ENCODE results near the gene SHC1.
"Not testable (repeated sequence)": the region's sequence is repeated elsewhere in the genome, so short reads cannot be mapped to it uniquely, and the experiment has no call there.

Gene SHC1

DNA sequence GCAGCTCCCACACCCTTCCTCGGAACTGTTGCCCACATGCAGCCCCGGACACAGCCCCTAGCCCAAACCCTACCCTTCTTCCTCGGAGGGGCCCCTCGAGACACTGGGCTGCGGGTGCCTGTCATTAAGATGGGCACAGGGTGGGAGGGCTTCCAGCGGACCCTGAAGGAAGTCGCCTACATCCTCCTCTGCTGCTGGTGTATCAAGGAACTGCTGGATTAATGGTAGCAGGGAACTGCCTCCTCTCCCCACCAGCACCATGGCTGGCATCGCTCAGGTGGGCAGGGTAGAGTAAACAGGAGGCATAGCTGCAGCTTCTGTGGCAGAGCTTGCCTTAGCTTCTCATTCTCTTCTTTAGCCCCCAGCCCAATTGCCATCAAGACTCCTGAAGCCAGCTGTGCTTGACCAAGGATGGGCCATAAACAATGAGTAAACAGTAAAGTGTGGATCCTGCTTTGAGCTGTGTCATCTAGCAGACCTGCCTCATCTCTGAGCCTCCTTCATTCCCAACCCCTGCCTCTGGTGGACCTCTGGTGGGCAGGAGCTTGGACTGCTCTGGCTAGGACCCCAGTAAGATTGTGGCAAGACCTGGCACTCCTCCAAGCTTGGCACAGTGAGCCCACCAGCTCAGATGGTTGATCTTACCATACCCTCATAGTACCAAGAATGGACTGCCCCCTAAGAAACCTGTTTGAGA lies 23.2 kb upstream of the SHC1 start, which contains the start of gene LENEP:
LENEP (plus strand) TSS at position 15 of the 697 bp plus-strand sequence; CDS start at position 37, 22 bp downstream.
- H3K4me3 ChIP-seq (ENCODE audit: control insufficient read depth, low read depth, low read length), result no peak within 1 kb of the TSS
- DNase-seq (ENCODE audit: low read depth), result no peak
- TF ChIP-seq, protein P1, sequence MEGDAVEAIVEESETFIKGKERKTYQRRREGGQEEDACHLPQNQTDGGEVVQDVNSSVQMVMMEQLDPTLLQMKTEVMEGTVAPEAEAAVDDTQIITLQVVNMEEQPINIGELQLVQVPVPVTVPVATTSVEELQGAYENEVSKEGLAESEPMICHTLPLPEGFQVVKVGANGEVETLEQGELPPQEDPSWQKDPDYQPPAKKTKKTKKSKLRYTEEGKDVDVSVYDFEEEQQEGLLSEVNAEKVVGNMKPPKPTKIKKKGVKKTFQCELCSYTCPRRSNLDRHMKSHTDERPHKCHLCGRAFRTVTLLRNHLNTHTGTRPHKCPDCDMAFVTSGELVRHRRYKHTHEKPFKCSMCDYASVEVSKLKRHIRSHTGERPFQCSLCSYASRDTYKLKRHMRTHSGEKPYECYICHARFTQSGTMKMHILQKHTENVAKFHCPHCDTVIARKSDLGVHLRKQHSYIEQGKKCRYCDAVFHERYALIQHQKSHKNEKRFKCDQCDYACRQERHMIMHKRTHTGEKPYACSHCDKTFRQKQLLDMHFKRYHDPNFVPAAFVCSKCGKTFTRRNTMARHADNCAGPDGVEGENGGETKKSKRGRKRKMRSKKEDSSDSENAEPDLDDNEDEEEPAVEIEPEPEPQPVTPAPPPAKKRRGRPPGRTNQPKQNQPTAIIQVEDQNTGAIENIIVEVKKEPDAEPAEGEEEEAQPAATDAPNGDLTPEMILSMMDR (conservative IDR thresholded peaks at IDR 0.05; ENCODE audit: control insufficient read depth, insufficient read depth, low read depth, low read length), result no peak

GRCh38 chr1:154992721-154993571 lies 22.4 kb upstream of the SHC1 start:
- peak; percentile 74 for DNase-seq (ENCODE audit: low read depth)
- no peak overlapping the region for H3K4me3 ChIP-seq (ENCODE audit: control insufficient read depth, low read depth, low read length)

DNA sequence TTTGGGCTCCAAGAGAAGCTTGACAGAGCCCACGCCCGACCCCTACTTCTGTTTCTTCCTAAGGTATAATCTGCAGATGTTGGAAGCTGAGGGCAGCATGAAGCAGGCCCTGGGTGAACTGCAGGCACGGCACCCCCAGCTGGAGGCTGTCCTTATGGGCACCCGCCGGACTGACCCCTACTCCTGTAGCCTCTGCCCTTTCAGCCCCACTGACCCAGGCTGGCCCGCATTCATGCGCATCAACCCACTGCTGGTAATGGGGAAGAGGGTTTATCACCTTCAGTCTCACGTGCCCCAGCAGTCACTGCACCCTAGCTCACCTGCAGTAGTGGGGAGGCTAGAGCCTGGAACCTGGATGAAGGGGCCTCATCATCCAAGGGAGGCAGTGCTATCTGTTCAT lies 19.7 kb upstream of the SHC1 start:
- no peak for DNase-seq (ENCODE audit: low read depth)
- H3K4me3 ChIP-seq (ENCODE audit: control insufficient read depth, low read depth, low read length), result no peak overlapping the region
- TF ChIP-seq, protein P1 (conservative IDR thresholded peaks at IDR 0.05; ENCODE audit: control insufficient read depth, insufficient read depth, low read depth, low read length), result no peak

More at GRCh38 chr1:154992721-154993571, 22.4 kb upstream of the SHC1 start:
- TF ChIP-seq, protein P1 (conservative IDR thresholded peaks at IDR 0.05; ENCODE audit: control insufficient read depth, insufficient read depth, low read depth, low read length), result peak; percentile 20

- H3K4me3 ChIP-seq (ENCODE audit: control insufficient read depth, low read depth, low read length), result no peak overlapping the region
- no peak for DNase-seq (ENCODE audit: low read depth)
- TF ChIP-seq, protein P1 (conservative IDR thresholded peaks at IDR 0.05; ENCODE audit: control insufficient read depth, insufficient read depth, low read depth, low read length), result no peak
Observed at GRCh38 chr1:154989195-154989860, 18.8 kb upstream of the SHC1 start.

DNA sequence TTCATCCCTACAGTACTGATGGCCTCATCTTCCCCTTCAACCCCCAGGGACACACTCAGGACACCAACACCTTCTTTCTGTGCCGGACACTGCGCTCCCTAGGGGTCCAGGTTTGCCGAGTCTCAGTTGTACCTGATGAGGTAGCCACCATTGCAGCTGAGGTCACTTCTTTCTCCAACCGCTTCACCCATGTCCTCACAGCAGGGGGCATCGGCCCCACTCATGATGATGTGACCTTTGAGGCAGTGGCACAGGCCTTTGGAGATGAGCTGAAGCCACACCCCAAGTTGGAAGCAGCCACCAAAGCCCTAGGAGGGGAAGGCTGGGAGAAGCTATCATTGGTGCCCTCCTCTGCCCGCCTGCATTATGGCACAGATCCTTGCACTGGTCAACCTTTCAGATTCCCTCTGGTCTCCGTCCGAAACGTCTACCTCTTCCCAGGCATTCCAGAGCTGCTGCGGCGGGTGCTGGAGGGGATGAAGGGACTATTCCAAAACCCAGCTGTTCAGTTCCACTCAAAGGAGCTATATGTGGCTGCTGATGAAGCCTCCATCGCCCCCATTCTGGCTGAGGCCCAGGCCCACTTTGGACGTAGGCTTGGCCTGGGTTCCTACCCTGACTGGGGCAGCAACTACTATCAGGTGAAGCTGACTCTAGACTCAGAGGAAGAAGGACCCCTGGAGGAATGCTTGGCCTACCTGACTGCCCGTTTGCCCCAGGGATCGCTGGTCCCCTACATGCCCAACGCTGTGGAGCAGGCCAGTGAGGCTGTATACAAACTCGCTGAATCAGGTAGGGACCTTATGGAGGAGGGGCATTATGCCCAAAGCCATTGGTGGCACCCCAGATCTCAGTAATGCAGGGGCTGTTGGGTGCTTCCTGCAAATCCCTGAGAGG lies 17.8 kb upstream of the SHC1 start:
- H3K4me3 ChIP-seq (ENCODE audit: control insufficient read depth, low read depth, low read length), result no peak overlapping the region
- DNase-seq (ENCODE audit: low read depth), result no peak
- TF ChIP-seq, protein P1 (conservative IDR thresholded peaks at IDR 0.05; ENCODE audit: control insufficient read depth, insufficient read depth, low read depth, low read length), result no peak

DNA sequence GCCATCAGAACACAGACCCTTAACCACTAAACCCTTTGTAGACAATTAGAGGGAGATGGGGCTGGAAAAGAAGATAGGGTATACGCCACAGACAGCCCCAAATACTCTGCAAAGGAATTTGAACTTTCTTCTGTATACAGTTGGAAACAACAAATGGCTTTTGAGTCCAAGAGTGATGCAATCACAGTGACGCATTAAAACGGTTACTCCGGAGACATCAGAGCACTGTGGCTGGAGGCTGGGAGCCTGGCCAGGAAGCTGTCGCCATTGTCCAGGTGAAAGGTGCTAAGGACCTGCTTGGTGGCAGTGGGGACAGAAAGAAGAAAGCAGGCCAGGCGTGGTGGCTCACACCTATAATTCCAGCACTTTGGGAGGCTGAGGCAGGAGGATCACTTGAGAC lies 16.8 kb upstream of the SHC1 start:
- DNase-seq (ENCODE audit: low read depth), result peak; percentile 73
- TF ChIP-seq, protein P1 (conservative IDR thresholded peaks at IDR 0.05; ENCODE audit: control insufficient read depth, insufficient read depth, low read depth, low read length), result no peak
- no peak overlapping the region for H3K4me3 ChIP-seq (ENCODE audit: control insufficient read depth, low read depth, low read length)

DNA sequence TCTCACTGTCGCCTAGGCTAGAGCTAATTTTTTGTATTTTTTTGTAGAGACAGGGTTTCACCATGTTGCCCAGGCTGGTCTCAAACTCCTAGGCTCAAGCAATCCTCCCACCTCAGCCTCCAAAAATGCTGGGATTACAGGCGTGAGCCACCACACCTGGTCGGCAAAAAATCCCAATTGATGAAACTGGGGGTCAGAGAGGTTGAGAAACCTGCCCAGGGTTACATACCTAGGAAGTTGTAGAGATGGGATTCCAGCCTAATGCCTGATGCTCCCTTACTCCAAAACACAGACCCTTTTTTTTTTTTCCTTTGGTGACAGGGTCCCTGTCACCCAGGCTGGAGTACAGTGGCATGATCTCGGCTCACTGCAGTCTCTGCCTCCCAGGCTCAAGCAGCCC lies 16.2 kb upstream of the SHC1 start:
- not testable (repeated sequence) for DNase-seq (ENCODE audit: low read depth)

More for the DNA sequence above, 16.2 kb upstream of the SHC1 start:
- H3K4me3 ChIP-seq (ENCODE audit: control insufficient read depth, low read depth, low read length), result not testable (repeated sequence)

Measured in fibroblast of mammary gland (primary cell).